Skeletal muscle cell (primary cell): ENCODE measurements around the gene SORBS1.
"Not testable (repeated sequence)": the region's sequence is repeated elsewhere in the genome, so short reads cannot be mapped to it uniquely, and the experiment has no call there.

Experiments
- DNase-seq: peaks from one replicate; pipeline ENCODE4 v3.0.0-alpha.2; 2010; ENCODE audit warnings: low read depth
- H3K4me3 ChIP-seq: 2 replicates; pipeline ENCODE4 v1.5.1; 2011; ENCODE audit warnings: low read depth, mild to moderate bottlenecking, control low read depth, low read length, moderate library complexity

SORBS1 gene

GRCh38 chr10:95384011-95384704, 177.0 kb downstream of the SORBS1 start:
- no peak overlapping the region for H3K4me3 ChIP-seq
- no peak for DNase-seq

GRCh38 chr10:95382596-95382995, 178.6 kb downstream of the SORBS1 start:
- DNase-seq = no peak

GRCh38 chr10:95382174-95382573, 179.0 kb downstream of the SORBS1 start:
- H3K4me3 ChIP-seq = no peak overlapping the region
- DNase-seq = no peak

More at GRCh38 chr10:95382596-95382995, 178.6 kb downstream of the SORBS1 start:
- no peak overlapping the region for H3K4me3 ChIP-seq

- H3K4me3 ChIP-seq = no peak overlapping the region
- DNase-seq = no peak
Observed at GRCh38 chr10:95377950-95378349, 183.2 kb downstream of the SORBS1 start.

GRCh38 chr10:95375418-95375817, 185.8 kb downstream of the SORBS1 start:
- H3K4me3 ChIP-seq = no peak overlapping the region
- no peak for DNase-seq

- no peak for DNase-seq
Observed at GRCh38 chr10:95374597-95375209, 186.5 kb downstream of the SORBS1 start.

GRCh38 chr10:95373660-95374059, 187.5 kb downstream of the SORBS1 start:
- no peak overlapping the region for H3K4me3 ChIP-seq
- DNase-seq = no peak

More at GRCh38 chr10:95374597-95375209, 186.5 kb downstream of the SORBS1 start:
- H3K4me3 ChIP-seq = no peak overlapping the region

- no peak overlapping the region for H3K4me3 ChIP-seq
- DNase-seq = no peak
Observed at GRCh38 chr10:95364342-95364741, 196.8 kb downstream of the SORBS1 start.

GRCh38 chr10:95363303-95363912, 197.8 kb downstream of the SORBS1 start:
- peak; percentile 17 for DNase-seq
- H3K4me3 ChIP-seq = no peak overlapping the region

GRCh38 chr10:95360122-95360714, 201.0 kb downstream of the SORBS1 start:
- DNase-seq = no peak
- no peak overlapping the region for H3K4me3 ChIP-seq

- no peak overlapping the region for H3K4me3 ChIP-seq
- no peak for DNase-seq
Observed at GRCh38 chr10:95359466-95359865, 201.7 kb downstream of the SORBS1 start.

- DNase-seq = no peak
- H3K4me3 ChIP-seq = no peak overlapping the region
Observed at GRCh38 chr10:95356190-95356955, 204.8 kb downstream of the SORBS1 start.

GRCh38 chr10:95355301-95355700, 205.9 kb downstream of the SORBS1 start:
- H3K4me3 ChIP-seq = no peak overlapping the region
- no peak for DNase-seq

GRCh38 chr10:95354110-95354509, 207.1 kb downstream of the SORBS1 start:
- H3K4me3 ChIP-seq = no peak overlapping the region
- DNase-seq = no peak

GRCh38 chr10:95353123-95353522, 208.0 kb downstream of the SORBS1 start:
- no peak for DNase-seq
- no peak overlapping the region for H3K4me3 ChIP-seq

GRCh38 chr10:95352684-95353083, 208.5 kb downstream of the SORBS1 start:
- H3K4me3 ChIP-seq = no peak overlapping the region
- no peak for DNase-seq

- H3K4me3 ChIP-seq = no peak overlapping the region
- DNase-seq = no peak
Observed at GRCh38 chr10:95350830-95351228, 210.3 kb downstream of the SORBS1 start.

- no peak overlapping the region for H3K4me3 ChIP-seq
- DNase-seq = no peak
Observed at GRCh38 chr10:95350219-95350829, 210.8 kb downstream of the SORBS1 start.

- DNase-seq, H3K4me3 ChIP-seq: not testable (repeated sequence)
Observed at GRCh38 chr10:95347402-95347766, 213.8 kb downstream of the SORBS1 start.
